NCI-H82 treated with DMSO at 0.1 percent for 48 hours (cell line): ENCODE measurements around the gene AGPAT3.
A peak's percentile ranks its signal among the peaks of the same experiment; 100 is the strongest.
"Not testable (repeated sequence)": the region's sequence is repeated elsewhere in the genome, so short reads cannot be mapped to it uniquely, and the experiment has no call there.

ENCODE experiments used
- DNase-seq: peaks from one replicate; lab custom pipeline; 2025; ENCODE audit not compliant: unreplicated experiment; lab: John Stamatoyannopoulos, UW

AGPAT3 gene

GRCh38 chr21:43881935-43882334, 16.9 kb downstream of the AGPAT3 start:
- no peak for DNase-seq

DNA sequence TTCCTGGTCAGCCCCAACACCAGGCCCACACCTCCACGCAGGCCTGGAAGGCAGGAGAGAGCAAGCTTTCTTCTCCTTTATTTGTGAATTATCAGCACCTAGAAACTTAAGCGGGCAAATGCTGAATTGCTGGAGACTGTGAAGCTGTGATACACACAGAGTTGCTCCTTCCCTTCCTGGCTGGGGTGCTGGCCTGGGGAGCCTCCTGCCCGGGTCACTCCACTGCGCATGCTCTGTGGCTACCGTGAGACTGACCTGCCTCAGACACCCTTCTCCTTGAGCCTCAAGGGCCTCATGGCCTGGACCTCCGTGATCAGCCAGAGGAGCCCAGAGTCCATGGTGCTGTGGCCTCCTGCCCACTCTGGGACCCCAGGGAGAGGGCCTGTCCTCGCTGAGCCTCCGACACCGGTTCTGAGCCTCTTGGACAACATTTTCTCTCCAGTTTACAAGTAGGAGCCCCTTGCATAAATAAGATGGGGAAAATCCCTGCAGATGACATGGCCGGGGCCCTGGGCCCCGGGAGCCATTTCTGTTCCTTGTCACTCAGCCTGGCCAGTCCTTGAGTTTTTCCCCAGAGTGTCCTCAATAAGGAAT, 18.0 kb downstream of the AGPAT3 start:
- no peak for DNase-seq

GRCh38 chr21:43884012-43884860, 19.2 kb downstream of the AGPAT3 start:
- peak; percentile 87 for DNase-seq

DNA sequence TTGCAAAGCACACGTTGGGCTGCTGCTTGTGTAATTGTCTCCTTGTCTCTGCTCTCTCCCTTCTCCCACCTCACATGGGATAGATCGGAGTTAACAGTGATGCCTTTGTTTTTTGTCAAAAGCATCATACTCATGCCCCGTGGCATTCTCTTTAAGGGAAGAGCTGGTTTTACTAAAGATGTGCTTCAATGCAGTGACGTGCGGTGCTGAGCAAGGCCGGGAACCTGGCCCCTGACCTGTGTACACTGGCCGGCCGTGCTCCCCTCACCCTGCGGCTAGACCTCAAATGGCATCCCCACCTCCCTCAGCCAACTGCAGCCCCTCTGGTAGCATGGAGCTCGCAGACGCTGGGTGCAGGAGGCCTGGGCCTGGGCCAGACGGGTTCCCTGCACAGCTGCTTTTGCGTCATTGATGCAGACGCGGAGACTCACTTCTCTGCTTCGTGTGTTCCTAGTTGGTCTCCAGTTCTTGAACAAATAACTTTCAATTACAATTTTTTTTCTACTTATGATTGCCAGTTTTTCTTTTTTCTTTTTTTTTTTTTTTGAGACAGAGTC, 19.9 kb downstream of the AGPAT3 start:
- no peak for DNase-seq

DNA sequence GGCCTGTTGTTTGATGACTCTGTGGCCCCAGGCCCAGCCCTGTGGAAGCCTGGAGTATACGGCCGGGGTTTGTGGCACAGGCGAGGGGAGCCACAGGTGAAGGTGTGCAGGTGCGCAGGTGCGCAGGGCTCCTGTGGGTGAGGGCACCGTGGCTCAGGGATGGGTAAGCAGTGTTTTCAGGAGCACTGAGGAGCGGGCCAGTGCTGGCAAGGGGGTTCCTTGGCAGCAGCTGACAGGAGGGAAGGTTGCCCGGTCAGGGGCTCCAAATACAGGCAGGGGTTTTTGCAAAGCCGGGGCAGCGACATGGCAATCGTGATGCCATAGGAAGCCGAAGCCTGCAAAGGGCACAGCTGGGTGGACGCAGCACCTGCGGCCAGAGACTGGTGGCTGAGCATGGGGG, 20.7 kb downstream of the AGPAT3 start:
- DNase-seq = no peak

DNA sequence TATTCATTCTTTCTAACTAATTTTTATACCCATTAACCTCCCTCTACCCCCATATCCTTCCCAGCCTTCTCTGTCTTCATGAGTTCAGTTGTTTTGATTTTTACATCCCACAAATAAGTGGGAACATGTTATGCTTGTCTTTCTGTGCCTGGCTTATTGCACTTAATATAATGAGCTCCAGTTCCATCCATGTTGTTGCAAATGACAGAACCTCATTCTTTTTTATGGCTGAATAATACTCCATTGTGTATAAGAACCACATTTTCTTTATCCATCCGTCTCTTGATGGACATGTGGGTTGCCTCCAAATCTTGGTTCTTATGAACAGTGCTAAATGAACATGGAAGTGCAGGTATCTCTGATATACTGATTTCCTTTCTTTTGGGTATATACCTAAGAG, 21.5 kb downstream of the AGPAT3 start:
- DNase-seq = no peak

- no peak for DNase-seq
Observed at GRCh38 chr21:43889069-43889468, 24.0 kb downstream of the AGPAT3 start.

DNA sequence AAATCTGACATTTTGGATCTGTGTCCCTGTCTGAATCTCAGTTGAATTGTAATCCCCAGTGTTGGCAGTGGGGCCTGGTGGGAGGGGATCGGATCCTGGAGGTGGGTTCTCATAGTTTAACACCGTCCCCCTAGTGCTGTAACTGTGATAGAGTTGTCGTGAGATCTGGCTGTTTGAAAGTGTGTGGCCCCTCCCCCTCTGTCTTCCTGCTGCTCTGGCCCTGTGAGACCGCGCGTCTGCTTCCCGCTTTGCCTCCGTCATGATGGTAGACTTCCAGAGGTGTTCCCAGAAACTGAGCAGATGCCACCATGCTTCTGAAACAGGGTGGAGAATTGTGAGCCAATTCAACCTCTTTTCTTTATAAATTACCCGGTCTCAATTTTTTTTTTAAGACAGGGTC, 25.0 kb downstream of the AGPAT3 start:
- DNase-seq = no peak

DNA sequence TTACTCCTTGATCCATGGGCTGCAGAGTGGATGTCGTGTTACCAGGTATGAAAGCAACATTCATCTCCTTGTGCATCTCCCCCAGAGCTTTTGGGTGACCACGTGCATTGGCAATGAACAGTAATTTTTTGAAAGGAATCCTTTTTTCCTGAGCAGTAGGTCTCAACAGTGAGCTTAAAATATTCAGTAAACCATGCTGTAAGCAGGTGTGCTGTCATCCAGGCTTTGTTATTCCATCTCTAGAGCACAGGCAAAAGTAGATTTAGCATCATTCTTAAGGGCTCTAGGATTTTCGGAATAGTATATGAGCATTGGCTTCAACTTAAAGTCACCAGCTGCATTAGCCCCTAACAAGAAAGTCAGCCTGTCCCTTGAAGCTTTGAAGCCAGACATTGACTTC, 27.3 kb downstream of the AGPAT3 start:
- no peak for DNase-seq

- no peak for DNase-seq
Observed at GRCh38 chr21:43892984-43893535, 28.0 kb downstream of the AGPAT3 start.

DNA sequence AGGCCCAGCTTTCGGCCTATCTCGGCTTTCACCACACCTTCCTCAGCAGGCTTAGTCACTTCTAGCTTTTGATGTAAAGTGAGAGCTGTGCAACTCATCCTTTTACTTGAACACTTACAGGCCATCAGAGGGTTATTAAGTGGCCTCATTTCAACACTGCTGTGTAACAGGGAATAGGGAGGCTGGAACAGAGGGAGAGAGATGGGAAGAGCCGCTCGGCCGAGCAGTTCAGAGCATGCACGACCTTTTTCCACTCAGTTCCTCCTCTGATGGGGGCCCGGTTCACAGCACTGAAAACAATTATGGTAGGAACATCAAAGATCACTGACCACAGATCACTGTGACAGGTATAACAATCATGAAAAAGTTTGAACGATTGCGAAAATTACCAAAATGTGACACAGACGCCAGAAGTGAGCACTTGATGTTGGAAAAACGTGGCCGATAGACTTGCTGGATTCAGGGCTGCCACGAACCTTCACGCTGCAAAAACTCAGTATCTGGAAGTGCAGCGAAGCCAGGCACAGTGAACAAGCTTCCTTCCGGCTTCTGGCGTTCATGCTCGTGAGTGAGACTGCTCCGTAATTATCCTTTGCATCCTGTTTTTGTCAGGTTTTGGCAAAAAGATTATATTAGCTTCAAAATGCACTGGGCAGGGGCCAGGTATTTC, 28.6 kb downstream of the AGPAT3 start:
- no peak for DNase-seq

DNA sequence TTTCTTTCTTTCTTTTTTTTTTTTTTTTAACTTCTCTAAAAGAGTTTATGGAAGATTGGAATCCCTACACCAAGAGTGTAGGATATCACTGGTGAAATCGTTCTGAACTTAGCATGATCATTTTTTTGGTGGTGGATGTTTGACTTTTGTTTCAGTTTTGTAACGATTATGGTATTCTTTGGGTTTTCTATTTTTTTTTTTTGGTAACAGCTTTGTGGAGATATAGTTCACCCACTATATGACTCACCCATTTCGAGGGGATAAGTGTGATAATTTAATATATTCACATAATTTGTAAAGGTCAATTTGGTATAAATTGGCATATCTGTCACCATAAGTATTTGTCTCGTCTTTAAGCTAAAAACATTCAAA, 29.2 kb downstream of the AGPAT3 start:
- DNase-seq = no peak

DNA sequence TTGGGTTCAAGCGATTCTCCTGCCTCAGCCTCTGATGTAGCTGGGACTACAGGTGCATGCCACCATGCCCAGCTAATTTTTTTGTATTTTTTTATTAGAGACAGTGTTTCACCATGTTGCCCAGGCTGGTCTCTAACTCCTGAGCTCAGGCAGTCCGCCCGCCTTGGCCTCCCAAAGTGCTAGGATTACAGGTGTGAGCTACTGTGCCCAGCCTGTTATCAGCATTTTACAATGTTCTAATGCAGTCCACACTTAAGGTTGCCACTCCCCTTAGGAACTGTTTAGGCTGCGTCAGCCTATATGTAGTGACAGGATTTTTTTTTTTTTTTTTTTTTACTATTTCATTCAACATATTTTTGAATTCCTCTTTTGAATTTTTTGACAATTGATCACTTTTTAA, 30.2 kb downstream of the AGPAT3 start:
- no peak for DNase-seq

DNA sequence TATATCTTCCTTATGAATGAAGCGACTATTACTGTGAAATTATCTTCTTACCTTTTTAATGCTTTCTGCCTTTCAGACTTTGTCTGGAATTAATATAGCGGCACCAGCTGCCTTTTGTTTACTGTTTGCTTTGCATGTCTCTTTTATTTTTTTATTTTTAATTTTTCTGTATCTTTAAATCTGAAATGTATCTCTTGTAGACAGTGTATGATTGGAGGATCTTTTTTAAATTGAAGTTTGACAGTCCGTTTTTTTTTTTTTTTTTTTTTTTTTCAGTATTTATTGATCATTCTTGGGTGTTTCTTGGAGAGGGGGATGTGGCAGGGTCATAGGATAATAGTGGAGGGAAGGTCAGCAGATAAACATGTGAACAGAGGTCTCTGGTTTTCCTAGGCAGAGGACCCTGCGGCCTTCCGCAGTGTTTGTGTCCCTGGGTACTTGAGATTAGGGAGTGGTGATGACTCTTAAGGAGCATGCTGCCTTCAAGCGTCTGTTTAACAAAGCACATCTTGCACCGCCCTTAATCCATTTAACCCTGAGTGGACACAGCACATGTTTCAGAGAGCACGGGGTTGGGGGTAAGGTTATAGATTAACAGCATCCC, 31.8 kb downstream of the AGPAT3 start:
- DNase-seq = not testable (repeated sequence)

- DNase-seq = no peak
Observed at GRCh38 chr21:43899307-43900077, 34.5 kb downstream of the AGPAT3 start.

DNA sequence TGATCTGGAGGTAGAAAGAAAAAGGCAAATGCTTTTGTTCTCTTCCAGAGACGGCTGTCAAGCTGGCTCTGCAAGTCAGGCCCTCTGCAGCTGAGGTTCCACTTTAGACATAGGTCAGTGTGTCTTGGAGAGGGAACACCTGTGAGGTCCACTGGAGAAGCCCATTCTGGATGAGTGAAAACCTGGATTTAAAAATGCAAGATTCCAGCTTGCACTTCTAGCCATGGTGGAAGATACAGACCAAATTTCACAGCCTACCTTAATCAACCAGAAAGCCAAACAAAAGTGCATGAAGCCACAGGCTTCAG, 35.0 kb downstream of the AGPAT3 start:
- DNase-seq = no peak

DNA sequence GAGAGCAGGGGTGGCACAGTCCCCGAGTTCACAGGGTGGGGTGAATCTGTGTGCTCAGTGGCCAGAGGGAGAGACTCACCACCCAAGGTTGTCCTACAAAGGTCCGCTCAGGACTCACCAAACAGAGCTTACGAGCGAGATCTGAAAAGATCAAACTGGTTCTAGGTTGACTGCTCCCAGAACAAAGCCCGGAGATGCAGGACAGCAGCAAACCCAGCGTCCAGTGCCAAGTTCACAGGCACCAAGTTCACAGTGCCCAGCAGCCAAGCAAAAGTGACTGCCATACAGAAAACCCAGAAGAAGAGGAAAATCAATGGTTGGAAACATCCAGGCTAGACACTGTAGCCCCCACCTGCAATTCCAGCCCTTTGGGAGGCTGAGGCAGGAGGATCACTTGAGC, 35.7 kb downstream of the AGPAT3 start:
- no peak for DNase-seq

GRCh38 chr21:43902441-43902840, 37.4 kb downstream of the AGPAT3 start:
- DNase-seq = peak; percentile 41

- DNase-seq = no peak
Observed at GRCh38 chr21:43903451-43904091, 38.5 kb downstream of the AGPAT3 start.

GRCh38 chr21:43904331-43904781, 39.3 kb downstream of the AGPAT3 start:
- DNase-seq = no peak
